ENCODE results near the gene PCNX1.
A peak's percentile ranks its signal among the peaks of the same experiment; 100 is the strongest.

Gene PCNX1

GRCh38 chr14:70887737-70888499, 19.3 kb upstream of the PCNX1 start:
- Histone ChIP-seq H3K9me2 (replicated peaks; ENCODE audit: low read depth, low read length) (no peaks in the 10 kb centered on the region), H3K9me3 (ENCODE audit: insufficient read depth, low read depth, low read length) (no peaks in the 10 kb centered on the region), H3K9ac (ENCODE audit: low read depth, low read length, poor library complexity, severe bottlenecking) (peak overlapping the region; percentile 64), H2AFZ (ENCODE audit: low read length) (no peak overlapping the region), H3K4me1 (ENCODE audit: insufficient read depth, low read length, poor library complexity, severe bottlenecking) (peaks cover 71% of the 10 kb centered on the region), H3K4me3 (ENCODE audit: low read length, poor library complexity, severe bottlenecking) (peak overlapping the region; percentile 68), H3K4me2 (ENCODE audit: low read depth, low read length, poor library complexity, severe bottlenecking) (peak overlapping the region; percentile 91), H3K27me3 (ENCODE audit: insufficient read depth, low read length, poor library complexity, severe bottlenecking) (no peaks in the 10 kb centered on the region), H3F3A (ENCODE audit: low read depth) (peaks cover 5% of the 10 kb centered on the region; the same call in 1 of the 2 replicates), H4K20me1 (ENCODE audit: insufficient read depth, low read length, poor library complexity, severe bottlenecking) (no peaks in the 10 kb centered on the region), H3K36me3 (ENCODE audit: insufficient read depth, low read length) (no peaks in the 10 kb centered on the region), H3K79me2 (ENCODE audit: insufficient read depth, low read length) (no peaks in the 10 kb centered on the region)
- TF ChIP-seq EZH2phosphoT487 (IDR thresholded peaks at IDR 0.05; ENCODE audit: borderline replicate concordance) (no peak), CTCF (conservative IDR thresholded peaks at IDR 0.05; ENCODE audit: low read length) (peak; percentile 58)

- TF ChIP-seq EZH2phosphoT487 (IDR thresholded peaks at IDR 0.05; ENCODE audit: borderline replicate concordance) (no peak), CTCF (conservative IDR thresholded peaks at IDR 0.05; ENCODE audit: low read length) (no peak)
- Histone ChIP-seq H3K79me2 (ENCODE audit: insufficient read depth, low read length) (no peaks in the 10 kb centered on the region), H3K9me3 (ENCODE audit: insufficient read depth, low read depth, low read length) (no peaks in the 10 kb centered on the region), H2AFZ (ENCODE audit: low read length) (peak overlapping the region; percentile 33; the same call in 1 of the 2 replicates), H3K4me2 (ENCODE audit: low read depth, low read length, poor library complexity, severe bottlenecking) (peak overlapping the region; percentile 0), H3K4me3 (ENCODE audit: low read length, poor library complexity, severe bottlenecking) (no peak overlapping the region), H3K9ac (ENCODE audit: low read depth, low read length, poor library complexity, severe bottlenecking) (no peak overlapping the region), H3K27me3 (ENCODE audit: insufficient read depth, low read length, poor library complexity, severe bottlenecking) (no peaks in the 10 kb centered on the region), H3K9me2 (replicated peaks; ENCODE audit: low read depth, low read length) (no peaks in the 10 kb centered on the region), H4K20me1 (ENCODE audit: insufficient read depth, low read length, poor library complexity, severe bottlenecking) (no peaks in the 10 kb centered on the region), H3K36me3 (ENCODE audit: insufficient read depth, low read length) (no peaks in the 10 kb centered on the region), H3F3A (ENCODE audit: low read depth) (peaks cover 5% of the 10 kb centered on the region; the same call in 1 of the 2 replicates), H3K4me1 (ENCODE audit: insufficient read depth, low read length, poor library complexity, severe bottlenecking) (peaks cover 71% of the 10 kb centered on the region)
Measured at GRCh38 chr14:70888681-70889175, 18.5 kb upstream of the PCNX1 start.

- Histone ChIP-seq H4K20me1 (ENCODE audit: insufficient read depth, low read length, poor library complexity, severe bottlenecking) (no peaks in the 10 kb centered on the region), H2AFZ (ENCODE audit: low read length) (no peak overlapping the region), H3K9me2 (replicated peaks; ENCODE audit: low read depth, low read length) (no peaks in the 10 kb centered on the region), H3K4me3 (ENCODE audit: low read length, poor library complexity, severe bottlenecking) (no peak overlapping the region), H3K79me2 (ENCODE audit: insufficient read depth, low read length) (no peaks in the 10 kb centered on the region), H3K4me2 (ENCODE audit: low read depth, low read length, poor library complexity, severe bottlenecking) (no peak overlapping the region), H3K27me3 (ENCODE audit: insufficient read depth, low read length, poor library complexity, severe bottlenecking) (no peaks in the 10 kb centered on the region), H3K36me3 (ENCODE audit: insufficient read depth, low read length) (no peaks in the 10 kb centered on the region), H3K4me1 (ENCODE audit: insufficient read depth, low read length, poor library complexity, severe bottlenecking) (peaks cover 73% of the 10 kb centered on the region), H3F3A (ENCODE audit: low read depth) (peaks cover 5% of the 10 kb centered on the region; the same call in 1 of the 2 replicates), H3K9ac (ENCODE audit: low read depth, low read length, poor library complexity, severe bottlenecking) (no peak overlapping the region), H3K9me3 (ENCODE audit: insufficient read depth, low read depth, low read length) (no peaks in the 10 kb centered on the region)
- TF ChIP-seq EZH2phosphoT487 (IDR thresholded peaks at IDR 0.05; ENCODE audit: borderline replicate concordance): no peak
- no peak for TF ChIP-seq CTCF (conservative IDR thresholded peaks at IDR 0.05; ENCODE audit: low read length)
Measured at GRCh38 chr14:70889555-70889954, 17.7 kb upstream of the PCNX1 start.

Measured in Loucy (cell line).